Testis (tissue), 3 donors: ENCODE data around the gene BARX2. TPM values are rescaled to one million over a fixed set of nuclear protein-coding genes. Genes with fewer than 3 reads are reported as not detected.

ENCODE experiments used
- DNase-seq: peaks from one replicate; pipeline ENCODE4 v3.0.0-alpha.2; 2019
- H3K27ac ChIP-seq, 2 donors: fragments of 200-600 bp; sonication (generic); one replicate each; pipeline ENCODE4 v1.5.1; 2019
- H3K27me3 ChIP-seq: fragments of 200-600 bp; sonication (generic); one replicate; pipeline ENCODE4 v1.5.1; 2019
- H3K36me3 ChIP-seq: fragments of 200-600 bp; sonication (generic); one replicate; pipeline ENCODE4 v1.5.1; 2017; ENCODE audit warnings: low read depth; ENCODE audit errors: missing control alignments
- H3K4me1 ChIP-seq: fragments of 200-600 bp; sonication (generic); one replicate; pipeline ENCODE4 v1.5.1; 2019
- H3K4me3 ChIP-seq, 2 donors: fragments of 200-600 bp; sonication (generic); one replicate each; pipeline ENCODE4 v1.5.1; 2017 to 2019
- H3K9me3 ChIP-seq: fragments of 200-600 bp; sonication (generic); one replicate; pipeline ENCODE4 v1.5.1; 2017
- POLR2A ChIP-seq: fragments of 450-650 bp; IDR thresholded peaks from one replicate; pipeline ENCODE4 v1.6.1; 2017; ENCODE audit warnings: antibody characterized with exemption, mild to moderate bottlenecking, moderate library complexity
- WGBS, 2 donors: methylation state at CpG; one replicate each; pipeline ENCODE4 v1.1.5; 2018; 5-methylcytosine and 5-hydroxymethylcytosine counted together
- intact Hi-C: fragments of 100-400 bp; cut with DNase I; formaldehyde crosslinking; loops from one replicate; pipeline ENCODE4 v1.15.1; 2023; ENCODE audit warnings: low total_unique reads
- polyA plus RNA-seq: library from polyadenylated mRNA; stranded (reverse); fragments of 350-450 nt; fragmentation: Illumina TruSeq; extraction: RNeasy Lipid Tissue Mini Kit (QIAGEN cat#74804); gene quantifications from one replicate; pipeline ENCODE4 v1.2.3, GENCODE V29; 2014; ENCODE audit warnings: low read depth, low replicate concordance; ENCODE audit not compliant: insufficient read depth
- total RNA-seq, 2 donors: library from RNA; depleted of rRNA; stranded (reverse); fragments of >200 nt; gene quantifications; one replicate each; pipeline ENCODE4 v1.2.3, GENCODE V29; 2016
- TF ChIP-seq, protein P1 (sequence below), 3 experiments: fragments of 450-650 bp in 2 of 3; fragments of 200-600 bp in 1 of 3; sonication (generic) in 1 of 3; IDR thresholded peaks; one replicate each; pipeline ENCODE4 v1.5.1; 2016 to 2019; ENCODE audit warnings: antibody characterized with exemption in 3 of 3, mild to moderate bottlenecking in 2 of 3, moderate library complexity in 1 of 3

Gene BARX2
- total and polyA plus RNA-seq, 3 donors from 2014 or later = 4.3 to 5.0 (median 4.5) TPM

GRCh38 chr11:129395432-129395831 lies 19.8 kb downstream of the BARX2 start:
- 51 to 61% methylated on average over 9 of the region's 9 CpGs for WGBS, 2 donors
- Histone ChIP-seq H3K27me3 (no peaks in the 10 kb centered on the region), H3K9me3 (no peaks in the 10 kb centered on the region), H3K27ac (no peak overlapping the region), H3K4me1 (no peaks in the 10 kb centered on the region), H3K4me3 (no peak overlapping the region), H3K36me3 (no peaks in the 10 kb centered on the region)
- TF ChIP-seq, protein P1, sequence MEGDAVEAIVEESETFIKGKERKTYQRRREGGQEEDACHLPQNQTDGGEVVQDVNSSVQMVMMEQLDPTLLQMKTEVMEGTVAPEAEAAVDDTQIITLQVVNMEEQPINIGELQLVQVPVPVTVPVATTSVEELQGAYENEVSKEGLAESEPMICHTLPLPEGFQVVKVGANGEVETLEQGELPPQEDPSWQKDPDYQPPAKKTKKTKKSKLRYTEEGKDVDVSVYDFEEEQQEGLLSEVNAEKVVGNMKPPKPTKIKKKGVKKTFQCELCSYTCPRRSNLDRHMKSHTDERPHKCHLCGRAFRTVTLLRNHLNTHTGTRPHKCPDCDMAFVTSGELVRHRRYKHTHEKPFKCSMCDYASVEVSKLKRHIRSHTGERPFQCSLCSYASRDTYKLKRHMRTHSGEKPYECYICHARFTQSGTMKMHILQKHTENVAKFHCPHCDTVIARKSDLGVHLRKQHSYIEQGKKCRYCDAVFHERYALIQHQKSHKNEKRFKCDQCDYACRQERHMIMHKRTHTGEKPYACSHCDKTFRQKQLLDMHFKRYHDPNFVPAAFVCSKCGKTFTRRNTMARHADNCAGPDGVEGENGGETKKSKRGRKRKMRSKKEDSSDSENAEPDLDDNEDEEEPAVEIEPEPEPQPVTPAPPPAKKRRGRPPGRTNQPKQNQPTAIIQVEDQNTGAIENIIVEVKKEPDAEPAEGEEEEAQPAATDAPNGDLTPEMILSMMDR (IDR thresholded peaks at IDR 0.05) = no peak
- no peak for TF ChIP-seq POLR2A
- DNase-seq = no peak
- intact Hi-C loops = no loop called here

- WGBS, 2 donors = 88 to 93% methylated on average over 7 of the region's 7 CpGs
- Histone ChIP-seq H3K4me3 (no peak overlapping the region), H3K27ac (no peak overlapping the region), H3K9me3 (no peaks in the 10 kb centered on the region), H3K4me1 (no peaks in the 10 kb centered on the region), H3K27me3 (no peaks in the 10 kb centered on the region), H3K36me3 (no peaks in the 10 kb centered on the region)
- TF ChIP-seq, protein P1 (IDR thresholded peaks at IDR 0.05) = no peak
- TF ChIP-seq POLR2A = no peak
- intact Hi-C loops = no loop called here
- DNase-seq = no peak
Observed at GRCh38 chr11:129395883-129396282, 20.2 kb downstream of the BARX2 start.

GRCh38 chr11:129396454-129396853 lies 20.8 kb downstream of the BARX2 start:
- no peak overlapping the region for H3K4me3 ChIP-seq
- 77 to 87% methylated on average over 3 of the region's 3 CpGs for WGBS, 2 donors
- H3K9me3 ChIP-seq = no peaks in the 10 kb centered on the region
- no peaks in the 10 kb centered on the region for H3K36me3 ChIP-seq
- DNase-seq = no peak
- no peak overlapping the region for H3K27ac ChIP-seq
- intact Hi-C loops = no loop called here
- no peak for TF ChIP-seq POLR2A
- TF ChIP-seq, protein P1 (IDR thresholded peaks at IDR 0.05) = no peak
- H3K27me3 ChIP-seq = no peaks in the 10 kb centered on the region
- H3K4me1 ChIP-seq = no peaks in the 10 kb centered on the region

DNA sequence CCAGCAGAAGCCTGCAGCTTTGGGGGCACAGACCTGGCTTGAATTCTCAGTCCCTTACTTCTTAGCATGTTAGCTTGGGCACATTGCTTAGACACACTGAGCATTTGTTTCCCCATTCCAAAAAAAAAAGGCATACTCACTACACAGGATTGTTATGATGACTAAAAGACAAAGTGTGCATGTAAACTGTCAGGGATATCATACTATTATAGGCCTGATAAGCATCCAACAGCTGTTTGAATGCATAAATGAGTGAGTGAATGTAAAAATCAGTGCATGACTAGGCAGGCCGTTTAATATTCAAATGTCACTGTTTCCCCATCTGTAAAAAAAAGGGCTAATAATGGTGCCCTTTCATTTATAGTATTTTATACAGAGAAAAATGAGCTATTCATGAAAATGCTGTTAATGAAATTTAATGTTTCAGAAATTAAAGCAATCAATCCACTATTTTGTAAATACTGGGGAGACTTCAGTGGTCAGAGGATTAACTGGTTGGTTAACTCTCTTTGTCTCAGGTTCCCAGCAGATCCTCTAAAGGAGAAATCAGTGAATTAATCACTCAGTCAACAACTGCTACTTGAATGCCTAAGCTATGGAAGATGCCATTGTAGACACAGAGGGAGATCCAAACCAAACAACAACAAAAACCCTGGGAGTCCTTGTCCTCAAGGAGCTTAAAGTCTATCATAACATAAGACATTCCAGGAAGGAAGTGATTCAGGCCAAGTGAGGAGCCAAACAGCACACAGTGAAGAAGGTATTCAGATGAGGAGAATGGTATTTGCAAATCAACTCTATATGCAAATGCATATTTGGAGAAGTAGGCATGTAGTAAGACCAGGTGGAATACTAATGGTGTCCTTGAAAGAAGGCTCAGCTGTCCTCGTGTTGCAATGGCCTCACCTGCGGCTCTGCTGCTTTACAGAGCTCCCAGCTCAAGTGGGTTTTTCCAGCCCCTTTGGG lies 26.8 kb downstream of the BARX2 start:
- intact Hi-C loops = no loop called here
- TF ChIP-seq, protein P1 (IDR thresholded peaks at IDR 0.05) = no peak
- no peak for TF ChIP-seq POLR2A
- H3K4me1 ChIP-seq = no peaks in the 10 kb centered on the region
- H3K27ac ChIP-seq = no peak overlapping the region
- H3K27me3 ChIP-seq = no peaks in the 10 kb centered on the region
- H3K9me3 ChIP-seq = no peaks in the 10 kb centered on the region
- H3K36me3 ChIP-seq = no peaks in the 10 kb centered on the region
- no peak for DNase-seq
- 87 to 88% methylated on average over 3 of the region's 3 CpGs for whole genome bisulfite sequencing, 2 donors
- no peak overlapping the region for H3K4me3 ChIP-seq
